DOHH2 (cell line): Measurements from ENCODE around the gene RAB8A.

Experiments
- H3F3A ChIP-seq: fragments of 200-600 bp; sonication (generic), shearing (Covaris generic); 2 replicates; pipeline ENCODE4 v1.6.0; 2016; ENCODE audit warnings: antibody characterized with exemption, mild to moderate bottlenecking; ENCODE audit not compliant: control insufficient read depth, insufficient read depth
- H3K27ac ChIP-seq: fragments of 200-600 bp; sonication (generic); 2 replicates; pipeline ENCODE4 v1.5.1; 2014; ENCODE audit warnings: low read depth, mild to moderate bottlenecking, low read length, moderate library complexity
- H3K27me3 ChIP-seq: fragments of 200-600 bp; sonication (generic); 2 replicates; pipeline ENCODE4 v1.6.1; 2014; ENCODE audit warnings: mild to moderate bottlenecking, low read length, mixed read lengths; ENCODE audit not compliant: control insufficient read depth
- H3K36me3 ChIP-seq: fragments of 200-600 bp; sonication (generic); 2 replicates; pipeline ENCODE4 v1.6.1; 2014; ENCODE audit warnings: mild to moderate bottlenecking, low read length, moderate library complexity, mixed read lengths; ENCODE audit not compliant: control insufficient read depth
- H3K4me1 ChIP-seq: fragments of 200-600 bp; sonication (generic); 2 replicates; pipeline ENCODE4 v1.6.1; 2014; ENCODE audit warnings: mild to moderate bottlenecking, low read length, mixed read lengths; ENCODE audit not compliant: control insufficient read depth
- H3K4me2 ChIP-seq: fragments of 200-600 bp; sonication (generic); 2 replicates; pipeline ENCODE4 v1.6.0; 2014; ENCODE audit warnings: mild to moderate bottlenecking, low read length, moderate library complexity
- H3K4me3 ChIP-seq: fragments of 200-600 bp; sonication (generic); 2 replicates; pipeline ENCODE4 v1.5.1; 2014; ENCODE audit warnings: mild to moderate bottlenecking, low read length, mixed read lengths
- H3K79me2 ChIP-seq: fragments of 200-600 bp; sonication (generic); 2 replicates; pipeline ENCODE4 v1.6.1; 2014; ENCODE audit warnings: mild to moderate bottlenecking, low read length, mixed read lengths; ENCODE audit not compliant: control insufficient read depth
- H3K9me2 ChIP-seq: fragments of 200-600 bp; sonication (generic); replicated peaks from 2 replicates; pipeline ENCODE4 v1.6.1; 2014; ENCODE audit warnings: mild to moderate bottlenecking, low read length, mixed read lengths; ENCODE audit not compliant: control insufficient read depth
- H3K9me3 ChIP-seq: fragments of 200-600 bp; sonication (generic); 2 replicates; pipeline ENCODE4 v1.6.1; 2014; ENCODE audit warnings: antibody characterized with exemption, low read length, mixed read lengths; ENCODE audit not compliant: control insufficient read depth, insufficient read depth
- H4K20me1 ChIP-seq: fragments of 200-600 bp; sonication (generic); 2 replicates; pipeline ENCODE4 v1.6.0; 2014; ENCODE audit warnings: low read depth, mild to moderate bottlenecking, antibody characterized with exemption, low read length, moderate library complexity; ENCODE audit not compliant: control insufficient read depth, insufficient read depth
- CTCF ChIP-seq: fragments of 200-600 bp; sonication (generic); IDR thresholded peaks from one replicate; pipeline ENCODE4 v1.5.1; 2014; ENCODE audit warnings: antibody characterized with exemption, mild to moderate bottlenecking, low read depth, low read length; ENCODE audit not compliant: poor library complexity, severe bottlenecking
- EZH2phosphoT487 ChIP-seq: fragments of 200-600 bp; sonication (generic); IDR thresholded peaks from 2 replicates; pipeline ENCODE4 v1.6.1; 2017; ENCODE audit warnings: borderline replicate concordance, mild to moderate bottlenecking, antibody characterized with exemption, low read length, moderate library complexity, mixed read lengths

RAB8A gene

GRCh38 chr19:16166417-16166816, 54.7 kb downstream of the RAB8A start:
- no peaks in the 10 kb centered on the region for H3K79me2 ChIP-seq
- no peak for TF ChIP-seq CTCF
- TF ChIP-seq EZH2phosphoT487: no peak
- H3K9me3 ChIP-seq: peaks cover 5% of the 10 kb centered on the region; the same call in 1 of the 2 replicates
- no peaks in the 10 kb centered on the region for H4K20me1 ChIP-seq
- H3K27me3 ChIP-seq: no peaks in the 10 kb centered on the region
- H3F3A ChIP-seq: no peaks in the 10 kb centered on the region
- peaks cover 8% of the 10 kb centered on the region for H3K4me1 ChIP-seq
- no peak overlapping the region for H3K4me2 ChIP-seq
- H3K27ac ChIP-seq: no peak overlapping the region
- H3K9me2 ChIP-seq: no peaks in the 10 kb centered on the region
- H3K36me3 ChIP-seq: no peaks in the 10 kb centered on the region
- no peak overlapping the region for H3K4me3 ChIP-seq

- no peak overlapping the region for H3K4me3 ChIP-seq
- no peaks in the 10 kb centered on the region for H4K20me1 ChIP-seq
- no peaks in the 10 kb centered on the region for H3K36me3 ChIP-seq
- peaks cover 5% of the 10 kb centered on the region; the same call in 1 of the 2 replicates for H3K9me3 ChIP-seq
- no peaks in the 10 kb centered on the region for H3K27me3 ChIP-seq
- no peaks in the 10 kb centered on the region for H3K79me2 ChIP-seq
- H3F3A ChIP-seq: no peaks in the 10 kb centered on the region
- no peaks in the 10 kb centered on the region for H3K9me2 ChIP-seq
- peaks cover 8% of the 10 kb centered on the region for H3K4me1 ChIP-seq
- TF ChIP-seq EZH2phosphoT487 (no peak), CTCF (no peak)
- H3K4me2 ChIP-seq: no peak overlapping the region
- H3K27ac ChIP-seq: no peak overlapping the region
These were observed 55.4 kb downstream of the RAB8A start for GRCh38 chr19:16167055-16167454.

- Histone ChIP-seq H3K27ac (no peak overlapping the region), H3F3A (no peaks in the 10 kb centered on the region), H3K4me2 (no peak overlapping the region), H3K4me3 (no peak overlapping the region), H3K9me3 (peaks cover 5% of the 10 kb centered on the region; the same call in 1 of the 2 replicates), H3K36me3 (no peaks in the 10 kb centered on the region), H3K9me2 (no peaks in the 10 kb centered on the region), H4K20me1 (no peaks in the 10 kb centered on the region), H3K27me3 (no peaks in the 10 kb centered on the region), H3K79me2 (no peaks in the 10 kb centered on the region), H3K4me1 (peaks cover 8% of the 10 kb centered on the region)
- TF ChIP-seq CTCF (no peak), EZH2phosphoT487 (no peak)
These were observed 56.9 kb downstream of the RAB8A start for GRCh38 chr19:16168465-16169081.
